HCEC 1CT (cell line): ENCODE measurements around the gene HOXB2.
A peak's percentile ranks its signal among the peaks of the same experiment; 100 is the strongest.

Experiments used
- DNase-seq: peaks from one replicate; pipeline ENCODE4 v3.0.0-alpha.2; 2017

HOXB2 gene

DNA sequence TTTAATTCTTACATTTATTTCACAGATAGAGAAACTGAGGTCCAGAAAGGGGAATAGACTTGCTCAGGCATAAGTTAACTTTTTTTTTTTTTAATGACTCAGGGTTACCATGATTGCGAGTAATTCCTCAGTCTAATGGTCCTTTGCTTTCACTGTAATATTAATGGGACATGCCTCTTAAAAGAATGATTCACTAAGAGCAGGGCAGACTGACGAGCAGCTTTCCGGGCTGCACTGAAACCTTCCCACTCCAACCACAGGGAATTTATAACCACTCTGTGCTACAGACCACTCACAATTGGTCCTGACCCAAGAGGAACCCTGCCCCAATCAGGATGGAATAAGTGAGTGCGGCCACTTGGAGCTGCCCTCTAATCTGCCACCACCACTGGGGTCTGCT lies 5.7 kb downstream of the HOXB2 start:
- DNase-seq: peak; percentile 88

DNA sequence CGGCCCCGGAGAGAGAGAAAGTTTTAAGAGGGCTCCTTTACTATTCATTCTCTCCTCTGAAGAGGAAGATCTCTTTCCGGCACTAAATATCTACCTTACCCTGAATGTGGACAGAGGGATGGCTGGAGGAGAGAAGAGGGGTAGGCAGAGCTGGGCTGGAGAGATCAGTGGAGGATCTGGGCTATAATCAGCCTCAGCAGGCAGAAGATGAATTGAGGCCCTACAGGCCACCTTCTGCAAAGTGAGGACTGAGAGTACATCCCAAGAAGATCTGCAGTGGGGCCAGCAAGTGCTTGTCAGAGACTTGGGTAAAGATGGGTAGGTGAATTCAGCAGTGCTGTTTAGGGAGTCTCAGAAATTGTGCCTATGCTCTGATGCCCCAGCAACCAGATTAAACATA lies 7.6 kb downstream of the HOXB2 start:
- no peak for DNase-seq

DNA sequence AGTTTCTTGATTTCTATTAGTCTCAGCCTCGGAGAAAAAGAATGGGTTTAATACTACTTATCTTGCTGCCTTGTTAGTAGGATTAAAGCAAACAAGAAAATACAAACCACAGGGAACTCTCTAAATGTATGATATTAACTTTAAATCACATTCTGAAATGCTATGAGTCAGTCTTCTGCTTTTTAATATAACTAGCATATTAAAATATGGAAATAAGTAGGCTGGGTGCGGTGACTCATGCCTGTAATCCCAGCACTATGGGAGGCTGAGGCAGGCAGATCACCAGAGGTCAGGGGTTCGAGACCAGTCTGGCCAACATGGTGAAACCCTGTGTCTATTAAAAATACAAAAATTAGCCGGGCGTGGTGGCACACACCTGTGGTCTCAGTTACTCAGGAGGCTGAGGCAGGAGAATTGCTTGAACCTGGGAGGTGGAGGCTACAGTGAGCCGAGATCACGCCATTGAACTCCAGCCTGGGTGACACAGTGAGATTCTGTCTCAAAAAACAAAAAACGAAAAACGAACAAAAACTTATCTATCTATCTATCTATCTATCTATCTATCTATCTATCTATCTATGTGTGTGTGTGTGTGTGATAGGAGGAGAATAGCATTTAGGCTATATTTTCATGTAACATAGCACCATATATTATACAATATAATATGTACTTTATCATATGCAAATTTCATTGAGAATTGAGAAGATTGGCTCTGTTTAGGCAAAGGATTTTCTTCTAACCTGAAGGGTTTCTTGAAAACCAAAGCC lies 8.9 kb downstream of the HOXB2 start:
- peak; percentile 41 for DNase-seq

DNA sequence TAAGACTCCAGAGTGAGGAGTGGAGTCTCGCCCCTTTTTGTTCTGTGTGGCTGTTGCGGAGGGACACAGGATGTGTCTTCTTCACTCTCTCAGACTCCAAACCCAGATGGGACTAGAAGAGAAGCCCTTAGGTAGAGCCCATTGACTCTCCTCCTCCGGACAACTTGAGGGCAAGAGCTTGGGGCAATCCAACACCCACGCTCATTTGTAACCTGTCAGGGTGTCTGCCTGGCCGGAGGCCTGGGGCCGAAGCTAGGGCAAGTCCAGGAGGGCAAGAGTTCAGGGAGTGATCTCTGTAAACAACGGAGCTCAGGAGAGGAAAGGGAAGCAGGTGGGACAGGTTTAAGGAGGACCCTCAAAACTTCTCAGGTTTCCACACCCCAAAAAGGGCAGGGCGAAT lies 12.6 kb downstream of the HOXB2 start:
- DNase-seq: no peak

DNA sequence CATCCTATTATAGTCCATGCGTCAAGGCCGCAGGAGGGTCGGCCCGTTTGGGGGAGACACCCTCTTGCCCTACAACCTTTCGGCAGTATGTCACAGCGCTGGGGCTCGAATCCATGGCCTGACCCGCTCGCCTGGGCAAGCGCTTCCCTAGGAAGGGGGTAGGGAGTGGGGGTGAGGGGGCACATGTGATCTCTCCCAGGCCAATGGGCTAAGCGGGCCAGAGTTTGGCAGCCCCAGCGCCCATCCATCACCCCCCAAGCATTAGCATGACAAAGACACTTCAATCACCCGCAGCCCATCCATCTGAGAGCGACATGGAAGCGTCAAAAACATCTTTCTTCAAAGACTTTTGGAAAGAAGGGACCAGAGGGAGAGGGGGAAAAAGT lies 14.0 kb downstream of the HOXB2 start, which contains the start of gene HOXB1:
HOXB1 (minus strand) TSS at position 125 of the 386 bp plus-strand sequence; CDS start at position 18, 107 bp downstream.
- DNase-seq: no peak

DNA sequence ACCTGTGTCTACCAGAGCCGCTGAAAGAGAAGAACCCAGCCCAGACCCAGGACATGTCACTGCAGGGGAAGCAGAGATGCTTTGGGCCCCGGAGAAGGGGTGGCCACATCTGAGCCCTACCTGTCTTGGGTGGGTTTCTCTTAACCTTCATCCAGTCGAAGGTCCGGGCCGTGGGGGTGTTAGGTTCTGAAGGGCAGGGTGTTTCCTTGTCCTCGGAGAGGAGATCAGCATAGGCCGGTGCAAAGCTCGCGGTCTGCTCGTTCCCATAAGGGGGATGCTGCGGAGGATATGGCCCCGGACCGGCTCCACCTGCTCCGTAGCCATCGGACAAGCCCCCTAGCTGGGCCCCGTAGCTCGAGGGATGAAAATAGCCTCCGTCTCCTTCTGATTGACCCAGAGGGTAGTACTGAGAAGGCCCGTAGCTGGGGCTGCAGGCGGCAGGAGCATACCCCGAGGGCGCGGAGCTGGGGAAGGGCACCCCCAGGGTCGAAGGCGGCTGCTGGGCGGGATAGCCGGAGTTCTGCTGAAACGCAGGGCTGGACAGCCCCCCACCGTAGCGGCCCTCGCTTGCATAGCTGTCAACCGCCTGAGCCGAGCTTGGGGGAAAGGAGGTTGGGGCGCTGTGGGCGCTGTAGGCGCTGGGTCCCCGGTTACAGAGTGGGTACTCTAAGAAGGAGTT lies 14.6 kb downstream of the HOXB2 start:
- no peak for DNase-seq

DNA sequence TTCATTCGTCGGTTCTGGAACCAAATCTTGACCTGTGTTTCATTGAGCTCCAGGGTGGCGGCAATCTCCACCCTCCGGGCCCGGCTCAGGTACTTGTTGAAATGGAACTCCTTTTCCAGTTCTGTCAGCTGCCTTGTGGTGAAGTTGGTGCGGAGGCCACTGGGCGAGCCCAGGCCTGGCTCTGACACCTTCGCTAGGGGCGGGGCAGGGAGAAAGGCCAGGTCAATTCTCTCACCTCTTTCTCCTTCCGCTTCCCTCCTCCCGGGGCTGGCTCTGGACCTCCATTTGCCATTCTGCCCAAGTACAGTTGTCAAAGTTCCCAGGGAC lies 15.3 kb downstream of the HOXB2 start:
- DNase-seq: no peak

DNA sequence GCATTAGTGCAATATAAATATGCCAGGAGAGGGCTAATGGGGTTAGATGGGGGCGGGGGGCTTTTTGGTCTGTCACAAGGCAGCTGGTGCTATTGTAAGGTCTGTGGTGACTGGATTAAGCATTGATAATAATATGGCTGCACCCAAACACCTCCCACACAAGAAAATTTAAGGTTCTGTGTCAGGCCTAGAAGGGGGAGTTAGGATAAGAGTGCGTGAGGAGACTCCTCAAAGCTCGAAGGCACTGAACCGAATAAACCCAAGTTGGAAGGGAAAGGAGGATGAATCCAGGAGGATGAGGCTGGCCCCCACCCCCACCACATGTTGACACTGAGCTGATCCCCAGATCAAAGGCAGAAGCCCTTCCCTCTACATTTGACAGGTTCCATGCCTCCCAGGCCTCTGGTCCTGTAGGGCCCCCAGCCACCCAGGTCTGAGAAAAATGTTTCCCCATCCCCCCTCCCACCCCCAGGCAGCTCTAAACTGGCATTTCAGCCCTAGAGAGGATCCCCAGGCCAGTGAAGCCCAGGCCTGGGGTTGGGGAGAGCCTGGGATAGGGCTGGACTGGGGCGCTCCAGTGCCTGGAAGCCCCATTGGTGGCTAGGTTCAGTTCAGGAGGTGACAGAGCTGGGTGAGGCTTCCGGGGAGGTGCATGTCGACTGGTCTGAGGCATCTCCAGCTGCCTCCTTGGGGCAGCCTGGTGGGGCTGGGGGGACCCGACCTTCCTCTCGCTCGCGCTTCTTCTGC lies 15.8 kb downstream of the HOXB2 start:
- DNase-seq: no peak

DNA sequence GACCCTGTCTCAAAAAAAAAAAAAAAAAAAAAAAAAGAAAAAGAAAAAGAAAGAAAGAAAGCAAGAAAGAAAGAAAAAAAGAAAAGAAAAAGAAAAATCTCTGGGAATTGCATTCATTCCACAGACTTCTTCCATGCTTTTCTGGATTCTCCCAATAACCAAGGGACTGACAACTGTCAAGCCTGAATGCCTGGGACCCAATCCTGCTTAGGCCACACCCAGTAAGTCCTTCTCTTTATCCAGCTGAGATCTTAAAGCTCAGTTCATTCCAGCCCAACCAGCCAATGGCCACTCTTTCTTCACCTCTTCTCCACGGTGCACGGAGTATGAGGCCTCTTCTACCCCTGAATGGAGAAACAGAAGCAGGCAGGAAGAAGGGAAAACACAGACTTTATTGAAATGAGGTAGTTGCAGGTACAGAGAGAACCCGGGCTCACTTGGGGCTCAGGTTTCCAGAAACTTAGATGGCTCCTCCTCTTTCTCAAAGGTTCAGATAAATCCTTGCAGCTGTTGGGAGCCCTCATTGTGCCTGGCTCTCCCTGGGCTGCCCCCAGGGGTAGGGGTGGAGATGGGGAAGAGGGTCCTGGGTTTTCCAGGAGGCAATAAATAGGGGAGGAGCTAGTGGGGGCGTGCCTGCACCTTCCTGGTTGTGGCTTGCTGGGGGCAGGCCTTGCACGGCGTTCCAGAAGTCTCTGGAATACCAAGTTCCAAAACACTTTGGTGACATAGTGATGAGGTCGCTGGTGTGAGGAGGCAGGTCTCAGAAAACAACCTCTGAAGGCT lies 16.6 kb downstream of the HOXB2 start:
- no peak for DNase-seq

DNA sequence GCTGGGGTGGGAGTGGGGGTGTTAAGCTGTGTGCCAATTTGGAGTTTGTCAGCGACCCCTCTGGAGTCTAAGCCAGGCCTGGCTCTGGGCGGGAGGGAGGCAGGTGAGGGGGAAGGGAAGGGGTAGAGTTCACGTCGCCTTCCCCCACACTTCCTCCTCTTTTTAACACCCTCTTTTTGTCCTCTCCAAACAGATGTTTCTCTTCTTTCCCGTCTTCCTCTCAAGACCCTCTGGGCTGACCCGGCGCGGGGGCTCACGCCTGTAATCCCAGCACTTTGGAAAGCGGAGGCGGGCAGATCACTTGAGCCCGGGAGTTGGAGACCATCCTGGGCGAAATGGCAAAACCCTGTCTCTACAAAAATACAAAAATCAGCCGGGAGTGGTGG lies 17.4 kb downstream of the HOXB2 start:
- DNase-seq: no peak

DNA sequence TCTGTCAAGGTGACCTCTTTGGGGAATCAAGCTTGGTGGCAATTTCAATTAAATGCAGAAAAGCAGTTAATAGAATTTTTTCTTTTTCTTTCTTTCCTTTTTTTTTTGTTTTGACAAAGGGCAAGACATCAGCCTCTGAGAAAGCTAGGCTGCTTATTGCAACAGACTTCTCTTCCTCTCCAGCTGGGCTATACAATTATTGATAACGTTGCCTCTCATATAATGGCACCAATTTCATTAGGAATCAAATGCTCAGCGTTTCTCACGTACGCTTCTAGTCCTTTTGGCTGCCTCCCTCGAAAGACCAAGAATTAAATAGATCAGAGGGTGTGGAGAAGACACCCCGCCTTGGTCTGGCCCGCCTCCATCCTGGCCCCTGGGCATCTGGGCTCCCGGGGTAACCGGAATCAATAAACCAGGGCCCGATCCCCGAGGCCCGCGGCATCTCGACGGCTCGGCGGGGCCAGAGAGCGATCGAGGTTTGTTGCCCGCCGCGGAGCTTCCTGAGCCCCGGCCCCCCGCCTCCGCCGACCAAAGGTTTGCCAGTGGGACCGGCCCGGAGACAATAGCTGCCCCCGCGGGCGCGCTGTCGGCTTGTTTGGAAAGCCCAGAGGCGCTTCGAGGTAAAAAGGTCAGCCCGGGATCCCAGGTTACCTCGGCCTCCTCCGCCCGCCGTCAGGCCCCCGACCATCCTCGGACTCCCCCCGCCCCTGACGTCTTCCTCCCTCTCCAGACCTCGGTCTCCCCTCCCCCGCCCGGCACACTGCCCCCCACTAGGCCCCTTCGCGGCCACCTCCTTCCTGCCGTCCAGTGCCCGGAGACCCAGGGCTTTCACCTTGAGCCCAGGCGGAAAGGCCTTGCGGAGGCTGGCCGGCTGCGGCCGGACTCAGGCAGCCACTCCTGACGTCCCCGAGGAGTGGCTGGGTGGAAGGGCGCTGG lies 18.0 kb downstream of the HOXB2 start:
- DNase-seq: no peak

DNA sequence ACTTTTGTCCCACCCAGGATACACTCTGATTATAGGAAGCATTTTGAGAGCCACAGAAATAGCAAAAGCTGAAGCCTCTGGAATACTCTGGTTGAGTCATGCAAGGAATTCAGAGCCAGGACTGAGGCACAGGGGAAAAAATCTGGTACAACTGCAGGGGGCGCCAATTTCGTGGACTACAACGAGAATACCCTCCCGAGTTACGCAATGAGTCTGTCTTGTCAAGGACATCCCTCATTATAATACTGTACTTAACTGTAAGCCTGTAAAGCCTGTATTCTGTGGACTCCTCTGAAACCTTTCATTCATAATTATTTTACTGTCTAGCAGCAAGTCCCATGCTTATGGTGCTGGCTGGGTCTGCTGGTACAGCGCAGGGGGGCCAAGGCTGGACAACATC lies 21.9 kb downstream of the HOXB2 start:
- DNase-seq: peak; percentile 30

DNA sequence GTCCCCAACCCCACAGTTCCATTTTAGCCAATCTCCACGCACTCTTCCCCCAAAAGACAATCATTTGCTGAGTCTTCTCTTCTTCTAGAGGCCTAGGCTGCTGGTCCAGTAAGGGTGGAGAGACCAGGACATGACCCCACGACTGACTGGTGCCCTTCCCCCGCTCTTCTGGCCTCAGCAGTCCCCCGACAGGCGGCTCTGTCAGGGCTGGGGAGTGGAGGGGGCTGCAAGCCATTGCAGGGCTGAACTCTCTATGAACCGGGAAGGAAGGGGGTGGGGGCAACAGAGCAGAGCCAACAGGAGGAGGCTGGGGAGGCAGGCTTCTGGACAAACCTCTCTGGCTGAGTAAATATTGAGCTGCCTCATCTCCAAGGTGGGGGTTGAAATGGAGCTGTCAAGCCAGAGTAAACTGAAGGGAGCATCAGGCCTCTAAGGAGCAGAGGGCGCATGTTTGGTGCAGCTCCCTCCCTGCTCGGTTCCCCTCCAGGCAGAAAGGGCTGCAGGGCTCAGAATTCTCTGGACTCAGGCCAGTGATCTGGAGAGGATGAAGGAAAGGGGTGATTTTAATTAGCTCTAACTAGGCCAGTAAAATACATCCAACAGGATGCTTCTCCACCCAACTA lies 22.8 kb downstream of the HOXB2 start:
- DNase-seq: no peak

DNA sequence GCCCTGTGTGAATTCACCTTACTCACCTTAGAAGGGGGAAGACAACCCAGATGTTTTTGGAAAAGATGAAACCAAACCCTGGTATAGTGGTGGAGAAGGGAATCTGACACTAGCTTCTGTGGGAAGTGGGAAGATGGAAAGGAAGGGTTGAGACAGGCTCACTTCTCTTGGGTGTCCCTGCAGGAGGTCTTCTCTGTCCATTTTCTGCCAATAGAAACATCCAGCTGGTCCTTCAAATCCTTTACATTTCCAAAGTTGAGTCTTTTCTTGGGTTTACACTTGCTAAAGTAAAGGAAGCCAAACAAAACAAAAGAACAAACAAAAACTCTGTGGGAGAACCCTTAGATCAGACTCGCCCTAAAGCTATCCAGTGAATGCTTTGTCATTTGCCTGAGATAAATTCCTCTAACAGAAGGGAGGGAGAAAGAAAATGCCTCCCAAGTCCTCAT lies 24.3 kb downstream of the HOXB2 start:
- DNase-seq: no peak

DNA sequence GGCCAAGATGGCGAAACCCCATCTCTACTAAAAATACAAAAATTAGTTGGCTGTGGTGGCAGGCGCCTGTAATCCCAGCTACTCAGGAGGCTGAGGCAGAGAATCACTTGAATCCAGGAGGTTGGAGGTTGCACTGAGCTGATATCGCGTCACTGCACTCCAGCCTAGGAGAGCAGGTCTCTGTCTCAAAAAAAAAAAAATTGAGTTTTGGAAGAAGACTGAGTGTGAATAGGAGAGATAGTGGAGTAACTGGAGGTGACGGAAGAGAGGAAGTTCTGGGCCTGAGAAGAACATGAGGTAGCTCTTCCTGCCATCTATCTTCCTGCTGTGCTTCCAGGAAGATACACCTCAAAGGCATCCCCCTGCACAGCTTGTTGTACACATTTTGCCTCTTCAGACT lies 25.5 kb downstream of the HOXB2 start:
- DNase-seq: no peak

DNA sequence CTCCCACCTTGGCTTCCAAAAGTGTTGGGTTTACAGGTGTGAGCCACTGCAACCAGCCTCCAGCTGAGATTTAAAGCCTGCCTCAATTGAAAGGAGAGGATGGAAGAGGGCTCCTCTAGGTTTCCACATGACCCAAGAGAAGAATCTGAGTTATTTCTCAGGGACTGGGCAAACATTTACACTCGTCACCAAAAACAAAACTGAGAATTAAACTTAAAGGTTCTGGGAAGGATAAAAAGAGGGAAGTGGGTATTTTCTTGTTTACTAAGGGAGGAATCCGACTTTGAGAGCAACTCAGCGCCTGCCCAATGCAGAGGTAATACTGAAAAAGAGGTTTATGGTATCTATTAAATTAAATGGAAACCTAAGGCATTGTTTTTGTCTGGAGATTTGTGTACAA lies 27.4 kb downstream of the HOXB2 start:
- DNase-seq: no peak

DNA sequence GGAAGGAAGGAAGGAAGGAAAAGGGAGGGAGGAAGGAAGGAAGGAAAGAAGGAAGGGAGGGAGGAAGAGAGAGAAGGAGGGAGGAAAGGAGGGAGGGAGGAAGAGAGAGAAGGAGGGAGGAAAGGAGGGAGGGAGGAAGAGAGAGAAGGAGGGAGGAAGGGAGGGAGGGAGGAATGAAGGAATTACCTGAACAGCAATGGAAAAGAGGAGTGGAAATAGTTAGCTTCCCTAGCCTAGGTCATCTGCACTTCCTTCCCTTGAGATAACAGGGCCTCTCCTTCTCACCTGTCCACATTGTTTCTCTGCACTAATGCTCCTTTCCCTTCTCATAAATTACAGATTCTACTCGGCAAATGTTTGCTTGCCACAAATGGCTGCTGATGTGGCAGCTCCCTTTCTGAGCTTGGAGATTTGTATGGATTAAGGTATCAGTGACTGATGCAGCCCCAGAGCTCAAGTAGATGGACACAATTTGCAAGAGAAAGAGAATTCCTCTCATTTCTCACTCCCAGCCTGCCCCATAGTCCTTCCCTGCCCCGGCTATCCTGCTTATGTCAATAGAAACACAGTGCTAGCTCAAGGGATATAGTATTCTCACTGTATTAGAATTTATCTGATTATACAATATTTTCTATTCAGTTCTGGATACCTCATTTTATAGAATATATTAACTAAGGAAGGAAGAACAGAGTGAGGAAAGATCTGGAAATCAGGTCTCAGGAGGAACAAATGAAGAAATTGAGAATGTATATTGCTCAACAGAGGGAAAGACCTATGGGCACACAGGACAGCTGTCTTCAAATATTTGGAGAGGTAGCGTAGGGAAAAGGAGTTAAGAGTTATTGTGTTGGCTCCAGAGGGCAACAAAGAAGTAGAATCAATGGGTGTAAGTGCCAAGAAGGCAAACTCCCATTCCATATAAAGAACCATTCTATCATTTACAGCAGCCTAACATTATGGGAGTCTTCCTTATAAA lies 28.7 kb downstream of the HOXB2 start:
- DNase-seq: no peak

DNA sequence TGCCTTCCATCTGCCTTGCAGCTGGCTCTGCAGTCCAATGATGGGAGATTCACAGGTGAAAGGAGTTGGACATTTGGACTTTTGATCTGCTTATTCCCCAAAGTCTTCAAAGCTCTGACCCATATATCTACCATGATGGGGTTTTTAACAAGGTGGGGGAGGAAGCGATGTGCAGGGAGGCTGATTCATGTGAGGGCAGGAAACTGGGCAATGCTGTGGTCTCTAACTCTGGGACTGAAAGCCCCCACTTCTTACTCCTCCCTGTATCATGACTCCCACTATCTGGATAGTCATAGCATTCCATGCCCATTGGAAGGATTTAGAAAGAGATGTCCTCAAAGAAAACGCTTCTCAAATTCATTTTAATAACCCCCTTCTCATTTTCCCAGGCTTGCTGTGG lies 30.4 kb downstream of the HOXB2 start:
- no peak for DNase-seq

DNA sequence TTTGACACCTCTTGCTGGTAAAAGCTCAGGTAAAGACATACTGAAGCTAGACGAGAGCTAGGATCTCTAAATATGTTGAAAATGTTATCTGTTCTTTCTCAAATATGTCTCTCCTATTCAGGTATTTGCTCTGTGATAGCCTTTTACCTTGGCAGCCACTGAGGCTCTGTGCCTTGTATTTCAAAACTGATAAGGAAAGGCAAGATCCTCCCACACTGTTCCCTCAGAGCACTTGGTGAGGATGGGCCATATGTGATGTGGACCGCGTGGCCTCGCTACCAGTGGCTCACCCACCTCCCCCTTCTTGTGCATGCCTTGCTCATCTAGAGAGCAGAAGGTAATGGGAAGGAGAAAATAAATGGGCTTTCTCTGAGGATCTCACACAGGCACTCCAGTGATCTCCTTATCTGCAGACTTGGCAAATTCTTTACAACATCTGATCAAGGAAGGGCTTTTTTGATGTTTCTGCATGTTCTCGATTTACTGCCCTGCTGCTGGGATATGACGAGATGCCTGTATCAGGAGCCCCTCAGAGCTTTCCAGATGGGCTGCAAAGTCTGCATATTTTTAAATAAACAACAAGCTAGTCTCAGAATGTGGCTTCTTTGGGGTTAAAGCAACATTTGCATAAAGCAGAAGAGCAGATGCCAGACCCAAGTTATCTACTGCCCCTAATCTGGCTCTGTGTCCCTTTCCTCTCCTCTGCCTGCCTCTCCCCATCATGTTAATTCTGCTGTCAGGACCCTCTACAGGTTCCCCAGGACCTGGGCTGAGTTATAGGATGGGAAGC lies 31.0 kb downstream of the HOXB2 start:
- no peak for DNase-seq
